GM10847 (cell line): Measurements from ENCODE around the gene SLC45A3.

Source experiments
- POLR2A ChIP-seq: IDR thresholded peaks from 2 replicates; pipeline ENCODE4 v1.6.1; 2011; ENCODE audit not compliant: insufficient read length; ENCODE audit errors: extremely low read depth

SLC45A3 gene

GRCh38 chr1:205637854-205638468 lies 42.3 kb downstream of the SLC45A3 start:
- no peak for TF ChIP-seq POLR2A

GRCh38 chr1:205636732-205637131 lies 43.6 kb downstream of the SLC45A3 start:
- no peak for TF ChIP-seq POLR2A

DNA sequence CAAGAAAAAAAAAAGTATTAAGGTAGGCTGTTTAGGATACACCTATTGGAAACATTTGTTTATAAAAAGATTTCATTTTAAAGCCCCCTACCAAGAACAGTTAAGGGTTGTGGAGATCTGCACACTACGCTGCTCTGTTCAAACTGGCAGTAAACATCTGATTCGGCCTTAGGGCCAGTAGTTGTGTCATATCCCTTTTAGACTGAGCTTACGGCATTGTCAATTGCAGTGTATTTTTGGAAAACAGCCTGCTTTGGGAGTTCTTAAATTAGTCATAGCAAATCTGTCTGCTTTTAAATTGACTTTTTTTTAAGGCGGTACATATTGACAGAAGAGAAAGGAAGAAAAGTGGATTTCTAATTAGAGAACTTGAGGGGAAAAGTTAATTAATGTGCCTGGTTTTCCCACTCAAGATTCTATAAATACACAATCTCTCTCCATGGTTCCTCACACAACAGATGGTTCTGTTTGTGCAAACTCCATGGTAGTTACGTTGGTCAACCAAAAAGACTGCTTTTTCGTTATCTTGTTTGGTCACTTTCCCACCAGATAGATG lies 46.8 kb downstream of the SLC45A3 start:
- TF ChIP-seq POLR2A, result no peak

- no peak for TF ChIP-seq POLR2A
These were observed 47.6 kb downstream of the SLC45A3 start for GRCh38 chr1:205632669-205633169.

GRCh38 chr1:205631768-205632668 lies 48.3 kb downstream of the SLC45A3 start, which contains the start of gene ELK4:
TSS of gene ELK4 (minus strand) at chr1:205632011. CDS start at chr1:205623882, 8,129 bp downstream.
- peak; percentile 79 for TF ChIP-seq POLR2A

DNA sequence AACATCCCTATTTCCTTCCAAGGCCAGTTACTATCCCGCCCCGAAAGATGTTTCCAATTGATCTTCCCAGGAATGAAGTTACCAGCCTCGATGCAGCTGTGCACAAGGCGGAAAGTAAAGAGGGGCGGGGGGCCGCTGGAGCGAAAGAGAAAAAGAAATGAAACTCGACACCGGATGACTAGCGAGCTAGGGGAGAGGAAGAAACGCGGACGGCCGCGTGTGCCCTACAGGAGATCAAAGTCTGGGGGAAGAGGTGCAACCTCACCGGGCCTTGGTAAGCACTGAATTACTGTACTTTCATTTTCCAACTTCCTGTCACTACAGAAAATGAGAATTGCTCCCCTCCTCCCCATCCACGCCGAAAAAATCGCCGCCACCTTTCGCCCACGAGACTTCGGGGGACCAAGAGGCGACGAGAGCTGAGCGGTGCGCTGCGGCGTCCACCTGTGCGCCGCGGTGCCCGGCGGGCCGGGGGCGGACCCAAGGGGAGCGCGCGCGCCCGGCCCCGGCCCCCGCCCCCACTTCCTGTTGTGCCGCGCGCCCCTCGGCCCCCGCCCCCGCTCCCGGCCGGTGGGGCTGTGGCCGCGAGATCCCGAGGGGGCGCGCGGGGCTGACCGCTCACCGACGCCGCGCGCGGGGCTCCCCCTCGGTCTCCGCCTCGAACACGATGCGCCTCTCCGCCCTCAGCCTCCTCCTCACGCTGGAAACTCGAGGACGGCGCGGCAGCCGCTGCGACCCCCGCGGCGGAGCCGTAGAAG lies 49.1 kb downstream of the SLC45A3 start:
- peak; percentile 41 for TF ChIP-seq POLR2A

DNA sequence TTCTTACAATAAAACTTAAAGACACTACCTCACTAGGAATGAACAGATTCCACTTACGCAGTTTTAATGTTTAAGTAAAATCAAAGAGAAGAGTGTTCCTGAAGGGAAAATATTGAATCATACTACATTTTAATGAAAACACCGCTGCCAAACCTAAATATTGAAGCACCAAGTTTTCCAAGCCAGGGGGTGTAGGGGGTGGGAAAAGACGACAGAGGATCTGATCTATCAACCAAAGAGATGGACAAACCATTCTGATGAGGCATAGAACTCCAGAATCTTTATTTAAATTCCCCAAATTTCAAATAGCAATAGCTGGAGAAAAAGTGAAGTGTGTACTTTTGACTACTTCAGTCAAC lies 49.7 kb downstream of the SLC45A3 start:
- no peak for TF ChIP-seq POLR2A

- TF ChIP-seq POLR2A, result no peak
These were observed 50.1 kb downstream of the SLC45A3 start for GRCh38 chr1:205630241-205630640.

- TF ChIP-seq POLR2A, result no peak
These were observed 50.6 kb downstream of the SLC45A3 start for GRCh38 chr1:205629751-205630150.

DNA sequence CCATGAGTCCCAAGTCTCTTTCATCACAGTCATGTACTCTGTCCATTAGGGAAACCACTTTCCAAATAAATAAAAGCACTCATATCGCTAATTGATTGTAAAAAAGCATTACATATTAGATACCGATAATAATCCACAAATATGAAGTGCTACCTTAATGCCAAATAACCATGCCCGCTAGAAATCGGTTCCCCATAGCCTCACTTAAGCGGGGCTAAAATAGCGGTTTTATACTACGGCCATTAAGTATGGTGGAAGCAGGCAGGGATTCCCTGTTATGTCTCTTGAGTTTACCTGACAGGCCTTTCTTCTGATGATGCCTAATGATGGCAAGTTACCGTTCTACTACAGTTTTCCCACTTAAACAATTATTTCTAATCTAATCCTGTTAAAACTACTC lies 52.4 kb downstream of the SLC45A3 start:
- TF ChIP-seq POLR2A, result no peak

- TF ChIP-seq POLR2A, result no peak
These were observed 54.1 kb downstream of the SLC45A3 start for GRCh38 chr1:205626216-205626615.

DNA sequence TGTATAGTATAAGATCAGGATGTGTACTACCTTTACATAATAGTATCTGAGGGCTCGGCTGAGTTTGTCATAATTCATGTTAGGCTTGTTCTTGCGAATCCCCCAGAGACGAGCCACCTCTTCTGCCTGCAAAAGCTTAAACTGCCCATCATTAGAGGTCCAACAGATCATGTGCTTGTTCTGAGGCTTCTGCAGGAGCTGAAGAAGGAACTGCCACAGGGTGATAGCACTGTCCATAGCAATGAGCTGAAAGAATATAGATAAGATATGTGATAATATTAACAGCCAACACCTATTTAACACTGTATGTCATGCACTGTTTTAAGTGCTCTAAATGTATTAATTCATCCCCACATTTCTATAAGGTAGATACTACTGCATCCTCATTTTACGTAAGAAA lies 56.7 kb downstream of the SLC45A3 start:
- TF ChIP-seq POLR2A, result no peak

GRCh38 chr1:205620269-205620668 lies 60.0 kb downstream of the SLC45A3 start:
- TF ChIP-seq POLR2A, result no peak

DNA sequence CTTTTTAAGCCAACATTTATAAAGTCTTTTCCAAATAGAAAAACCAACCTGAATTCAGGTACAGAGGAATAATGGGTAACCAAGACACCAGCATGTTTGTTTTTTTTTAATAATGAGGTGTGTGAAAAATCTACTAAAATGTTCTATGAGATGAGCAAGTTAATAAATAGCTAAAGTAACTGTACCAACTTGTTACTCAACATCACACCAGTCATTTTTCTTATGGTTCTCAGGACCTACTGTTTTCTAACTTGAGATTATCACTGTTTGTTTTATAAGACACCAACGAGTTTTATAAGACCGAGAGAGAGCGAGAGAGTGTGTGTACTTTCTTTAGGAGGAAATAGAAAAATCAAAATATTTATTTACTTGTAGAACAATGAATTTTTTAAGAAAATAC lies 60.9 kb downstream of the SLC45A3 start:
- TF ChIP-seq POLR2A, result no peak
